ENCODE data around the gene CFP.

GRCh38 chrX:47607091-47607490 is 22.6 kb downstream of the CFP start:
- TF ChIP-seq KDM5A (IDR thresholded peaks at IDR 0.05) (no peak), POLR2A (IDR thresholded peaks at IDR 0.05; ENCODE audit: low read length) (no peak), CTCF (IDR thresholded peaks at IDR 0.05) (no peak), RFX5 (IDR thresholded peaks at IDR 0.05) (no peak), JUNB (IDR thresholded peaks at IDR 0.05) (no peak), MAX (IDR thresholded peaks at IDR 0.05) (no peak), USF2 (IDR thresholded peaks at IDR 0.05) (no peak), HOXA7 (CRISPR knock-in tag; IDR thresholded peaks at IDR 0.05) (no peak), EP300 (IDR thresholded peaks at IDR 0.05) (no peak), MYC (IDR thresholded peaks at IDR 0.05; ENCODE audit: borderline replicate concordance, low read length) (no peak), HDAC2 (IDR thresholded peaks at IDR 0.05) (no peak), MAFK (IDR thresholded peaks at IDR 0.05; ENCODE audit: partially characterized antibody) (no peak)

All from A549 (cell line).